GM13976 (cell line): ENCODE measurements around the gene P4HTM.

Source experiments
- DNase-seq: peaks from one replicate; pipeline ENCODE4 v3.0.0; 2012; ENCODE audit warnings: low spot score
- CTCF ChIP-seq: IDR thresholded peaks from 2 replicates; pipeline ENCODE4 v1.5.1; 2012; ENCODE audit warnings: borderline replicate concordance, mild to moderate bottlenecking; ENCODE audit not compliant: insufficient read depth; ENCODE audit errors: extremely low read depth, missing control alignments, control extremely low read depth
- in situ Hi-C: fragments of 300-500 bp; cut with MboI; formaldehyde crosslinking; loops from one replicate; pipeline ENCODE4 v1.12.0; 2022; ENCODE audit warnings: low sequenced_read_pairs, mixed read lengths, inconsistent platforms; ENCODE audit not compliant: unreplicated experiment

Gene P4HTM

DNA sequence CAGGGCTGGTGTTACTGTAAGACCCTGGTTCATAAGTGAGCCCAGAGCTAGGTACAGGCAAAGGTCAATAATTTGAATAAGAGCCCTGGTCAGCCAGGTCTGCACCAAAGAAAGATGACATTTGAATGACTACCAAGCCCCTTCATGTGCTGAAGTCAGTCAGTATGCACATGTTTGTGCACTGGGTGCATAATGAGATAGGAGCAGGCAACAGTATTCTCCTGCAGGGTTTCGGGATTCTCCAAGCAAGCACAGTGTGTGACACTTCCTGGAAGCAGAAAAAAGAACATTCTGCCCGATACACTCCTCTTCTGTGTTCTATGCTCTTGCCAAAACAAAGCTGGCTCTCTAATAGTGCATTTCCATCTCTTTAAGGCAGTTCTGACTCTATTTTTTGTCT is 44.6 kb downstream of the P4HTM start:
- in situ Hi-C loops = no loop called here
- no peak for TF ChIP-seq CTCF
- DNase-seq = no peak

- in situ Hi-C loops = no loop called here
- no peak for TF ChIP-seq CTCF
- no peak for DNase-seq
Measured at GRCh38 chr3:49035281-49035680, 45.2 kb downstream of the P4HTM start.

DNA sequence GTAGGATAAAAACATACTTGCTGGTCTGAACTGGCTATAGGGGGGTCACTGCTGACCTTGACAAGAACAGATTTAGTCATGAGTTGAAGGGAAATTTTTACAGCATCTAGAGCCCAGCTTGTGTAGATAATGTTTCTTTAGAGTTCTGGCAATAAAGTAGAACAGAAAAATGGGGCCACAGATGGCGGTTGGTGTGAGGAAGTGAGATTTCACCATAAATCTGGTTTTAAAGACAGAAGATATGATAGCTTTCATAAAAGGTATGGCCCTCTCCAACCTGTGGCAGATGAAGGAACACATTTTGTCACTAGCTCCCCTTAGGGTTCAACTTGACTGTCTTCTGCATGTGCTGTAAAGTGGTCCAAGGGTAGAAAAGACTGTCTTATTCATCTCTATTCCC is 63.5 kb downstream of the P4HTM start:
- DNase-seq = no peak
- in situ Hi-C loops = no loop called here
- no peak for TF ChIP-seq CTCF

- DNase-seq = no peak
- no peak for TF ChIP-seq CTCF
- in situ Hi-C loops = no loop called here
Measured at GRCh38 chr3:49054344-49054862, 64.4 kb downstream of the P4HTM start.
